Loucy (cell line): ENCODE data around the gene SELL.

Experiments
- CTCF ChIP-seq: fragments of 200-600 bp; sonication (generic); conservative IDR thresholded peaks from 2 replicates; pipeline ENCODE4 v1.5.1; 2014; ENCODE audit warnings: mild to moderate bottlenecking, antibody characterized with exemption, low read length
- EZH2phosphoT487 ChIP-seq: fragments of 200-600 bp; IDR thresholded peaks from 2 replicates; pipeline ENCODE4 v1.6.1; 2018; ENCODE audit warnings: antibody characterized with exemption, mild to moderate bottlenecking, moderate library complexity, borderline replicate concordance

- TF ChIP-seq CTCF, result no peak
- TF ChIP-seq EZH2phosphoT487, result no peak
Measured at GRCh38 chr1:169648709-169649108, 62.7 kb downstream of the SELL start.
